Fibroblast of lung (primary cell): ENCODE results near the gene TRAM2. TPM values are rescaled to one million over a fixed set of nuclear protein-coding genes. Genes with fewer than 3 reads are reported as not detected.

ENCODE experiments used
- DNase-seq, 2 donors: peaks; one replicate each; pipeline versions ENCODE4 v3.0.0 to v3.0.0-alpha.2; 2010; ENCODE audit warnings: low read depth in 2 of 2
- H2AFZ ChIP-seq: 2 replicates; pipeline ENCODE4 v1.5.1; 2012; ENCODE audit warnings: low read length, control low read depth, inconsistent platforms
- H3K27ac ChIP-seq: 2 replicates; pipeline ENCODE4 v1.5.1; 2011; ENCODE audit warnings: low read length, control low read depth; ENCODE audit not compliant: insufficient read depth
- H3K27me3 ChIP-seq: 2 replicates; pipeline ENCODE4 v1.5.1; 2011; ENCODE audit warnings: mild to moderate bottlenecking, low read length; ENCODE audit not compliant: control insufficient read depth, insufficient read depth
- H3K36me3 ChIP-seq: 2 replicates; pipeline ENCODE4 v1.5.1; 2011; ENCODE audit warnings: low read length; ENCODE audit not compliant: control insufficient read depth, insufficient read depth
- H3K4me1 ChIP-seq: 2 replicates; pipeline ENCODE4 v1.5.1; 2011; ENCODE audit warnings: low read length; ENCODE audit not compliant: control insufficient read depth, insufficient read depth; ENCODE audit errors: extremely low read depth
- H3K4me2 ChIP-seq: 2 replicates; pipeline ENCODE4 v1.5.1; 2011; ENCODE audit warnings: low read length, control low read depth; ENCODE audit not compliant: insufficient read depth; ENCODE audit errors: extremely low read depth
- H3K4me3 ChIP-seq, 4 experiments: fragments of 200-600 bp in 1 of 4; sonication (generic) in 1 of 4; replicated peaks in 1 of 4; 2 replicates each; pipeline ENCODE4 v1.5.1; 2011 to 2016; ENCODE audit warnings: low read length in 4 of 4, low read depth in 3 of 4, mild to moderate bottlenecking in 3 of 4, control low read depth in 2 of 4, inconsistent platforms in 1 of 4, mixed read lengths in 1 of 4; ENCODE audit not compliant: insufficient read depth in 1 of 4; ENCODE audit errors: control extremely low read depth in 1 of 4
- H3K79me2 ChIP-seq: 2 replicates; pipeline ENCODE4 v1.5.1; 2012; ENCODE audit warnings: mild to moderate bottlenecking, low read length, inconsistent platforms; ENCODE audit not compliant: control insufficient read depth, insufficient read depth
- H3K9ac ChIP-seq: 2 replicates; pipeline ENCODE4 v1.5.1; 2011; ENCODE audit warnings: mild to moderate bottlenecking, low read length, control low read depth; ENCODE audit not compliant: insufficient read depth
- H3K9me3 ChIP-seq: 2 replicates; pipeline ENCODE4 v1.5.1; 2012; ENCODE audit warnings: low read depth, low read length; ENCODE audit not compliant: control insufficient read depth, insufficient read depth
- H4K20me1 ChIP-seq: 2 replicates; pipeline ENCODE4 v1.5.1; 2011; ENCODE audit warnings: low read length; ENCODE audit not compliant: control insufficient read depth, insufficient read depth; ENCODE audit errors: extremely low read depth
- CTCF ChIP-seq, 2 donors: IDR thresholded peaks in 1 of 2; conservative IDR thresholded peaks in 1 of 2; 1 replicate in 1 of 2; 2 replicates in 1 of 2; pipeline ENCODE4 v1.5.1; 2011 to 2012; ENCODE audit warnings: low read length in 2 of 2, control low read depth in 1 of 2, inconsistent platforms in 1 of 2, low read depth in 1 of 2, mild to moderate bottlenecking in 1 of 2
- EZH2 ChIP-seq: IDR thresholded peaks from 2 replicates; pipeline ENCODE4 v1.5.1; 2012; ENCODE audit warnings: low read length, control low read depth, mild to moderate bottlenecking; ENCODE audit errors: missing control alignments
- polyA plus RNA-seq, 2 donors: library from polyadenylated mRNA; depleted of rRNA in 1 of 2; stranded (reverse) in 1 of 2; unstranded in 1 of 2; fragments of >200 nt; gene quantifications; 2 replicates each; pipeline ENCODE4 v1.2.1, GENCODE V29; 2011 to 2012; ENCODE audit warnings: missing spikeins in 1 of 2
- total RNA-seq: library from RNA; depleted of rRNA; stranded (reverse); fragments of >200 nt; gene quantifications from 2 replicates; pipeline ENCODE4 v1.2.1, GENCODE V29; 2014

Gene TRAM2
- total and polyA plus RNA-seq, 2 donors (not counting 1 experiment from before 2014, with no cell fraction given), result 131 to 252 TPM

GRCh38 chr6:52505726-52506409 lies 71.0 kb downstream of the TRAM2 start:
- Histone ChIP-seq H2AFZ (no peak overlapping the region), H3K79me2 (peaks cover 14% of the 10 kb centered on the region), H3K27me3 (no peaks in the 10 kb centered on the region), H4K20me1 (no peaks in the 10 kb centered on the region), H3K36me3 (peaks cover 61% of the 10 kb centered on the region), H3K4me2 (no peak overlapping the region), H3K9ac (no peak overlapping the region), H3K4me1 (peaks cover 43% of the 10 kb centered on the region), H3K27ac (no peak overlapping the region), H3K9me3 (no peaks in the 10 kb centered on the region), H3K4me3 (no peak overlapping the region)
- DNase-seq, result no peak
- TF ChIP-seq CTCF (conservative IDR thresholded peaks at IDR 0.05 in 1 of 2, IDR thresholded peaks at IDR 0.05 in 1 of 2; ENCODE audit: low read depth in 1 of 2, low read length in 2 of 2), result no peak
- TF ChIP-seq EZH2, result no peak

GRCh38 chr6:52504782-52505136 lies 72.1 kb downstream of the TRAM2 start:
- Histone ChIP-seq H3K36me3 (peaks cover 65% of the 10 kb centered on the region), H3K4me2 (no peak overlapping the region), H3K79me2 (peaks cover 11% of the 10 kb centered on the region), H3K9me3 (no peaks in the 10 kb centered on the region), H2AFZ (no peak overlapping the region), H4K20me1 (no peaks in the 10 kb centered on the region), H3K27ac (peak overlapping the region; percentile 56), H3K27me3 (no peaks in the 10 kb centered on the region), H3K4me1 (peaks cover 41% of the 10 kb centered on the region), H3K4me3 (no peak overlapping the region), H3K9ac (no peak overlapping the region)
- TF ChIP-seq EZH2 (no peak), CTCF (conservative IDR thresholded peaks at IDR 0.05 in 1 of 2, IDR thresholded peaks at IDR 0.05 in 1 of 2; ENCODE audit: low read depth in 1 of 2, low read length in 2 of 2) (no peak)
- DNase-seq, result no peak

- peaks cover 46% of the 10 kb centered on the region for H3K4me1 ChIP-seq
- no peaks in the 10 kb centered on the region for H3K27me3 ChIP-seq
- H3K36me3 ChIP-seq, result peaks cover 61% of the 10 kb centered on the region
- no peak overlapping the region for H3K9ac ChIP-seq
- no peak overlapping the region for H3K4me3 ChIP-seq
- peak; percentile 83 to 87 for DNase-seq
- no peak overlapping the region for H3K4me2 ChIP-seq
- H2AFZ ChIP-seq, result no peak overlapping the region
- H3K9me3 ChIP-seq, result no peaks in the 10 kb centered on the region
- peaks cover 11% of the 10 kb centered on the region for H3K79me2 ChIP-seq
- H4K20me1 ChIP-seq, result no peaks in the 10 kb centered on the region
- TF ChIP-seq CTCF (conservative IDR thresholded peaks at IDR 0.05 in 1 of 2, IDR thresholded peaks at IDR 0.05 in 1 of 2; ENCODE audit: low read depth in 1 of 2, low read length in 2 of 2), result no peak
- no peak for TF ChIP-seq EZH2
- peak overlapping the region; percentile 56 for H3K27ac ChIP-seq
These were observed 72.7 kb downstream of the TRAM2 start for GRCh38 chr6:52503851-52504781.
